NCI-H2107 treated with DMSO at 0.1 percent for 48 hours (cell line): ENCODE data around the gene SAMD4A.

Source experiments
- DNase-seq: peaks from one replicate; lab custom pipeline; 2025; ENCODE audit not compliant: unreplicated experiment; lab: John Stamatoyannopoulos, UW

Gene SAMD4A

DNA sequence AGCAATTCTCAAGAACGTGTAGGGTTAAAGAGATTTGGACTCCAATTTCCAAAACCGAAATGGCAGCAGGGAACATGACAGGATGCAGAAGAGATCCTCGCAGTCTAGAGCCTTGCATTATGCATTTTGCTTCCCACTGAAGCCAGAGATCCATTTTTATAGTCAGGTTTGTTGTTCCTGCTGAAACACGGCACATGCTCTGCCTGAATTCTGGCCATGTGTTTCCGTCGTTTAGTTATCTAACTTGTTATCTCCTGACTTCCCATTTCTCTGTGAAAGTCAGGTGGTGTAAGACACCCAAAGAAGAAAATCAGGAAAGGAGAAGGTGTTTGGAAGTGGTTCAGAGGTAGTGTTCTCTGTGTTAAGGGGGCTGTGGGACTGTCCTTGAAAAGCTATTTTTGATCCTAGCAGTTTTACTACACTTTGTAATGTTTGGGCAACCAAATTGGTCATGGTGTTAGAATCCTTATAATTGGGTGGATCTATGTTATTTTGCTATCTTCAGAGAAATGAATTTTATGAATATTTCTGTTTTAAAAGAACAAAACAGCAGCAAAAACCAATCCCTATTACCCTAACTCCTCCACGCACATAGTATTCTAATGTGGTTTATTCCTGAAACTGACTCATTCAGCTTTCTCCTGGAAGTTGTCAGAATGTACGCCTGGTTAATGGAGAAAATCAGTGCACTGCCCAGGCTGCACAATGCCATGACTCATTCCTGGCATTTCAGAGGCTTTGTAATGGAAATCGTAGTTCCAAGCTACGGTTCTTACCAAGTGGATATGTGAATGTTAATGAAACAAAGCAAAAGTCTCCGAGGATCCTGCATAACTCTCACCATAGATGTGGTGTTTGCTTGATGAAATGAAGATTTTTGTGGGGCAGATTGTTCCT, 110.1 kb downstream of the SAMD4A start:
- no peak for DNase-seq

DNA sequence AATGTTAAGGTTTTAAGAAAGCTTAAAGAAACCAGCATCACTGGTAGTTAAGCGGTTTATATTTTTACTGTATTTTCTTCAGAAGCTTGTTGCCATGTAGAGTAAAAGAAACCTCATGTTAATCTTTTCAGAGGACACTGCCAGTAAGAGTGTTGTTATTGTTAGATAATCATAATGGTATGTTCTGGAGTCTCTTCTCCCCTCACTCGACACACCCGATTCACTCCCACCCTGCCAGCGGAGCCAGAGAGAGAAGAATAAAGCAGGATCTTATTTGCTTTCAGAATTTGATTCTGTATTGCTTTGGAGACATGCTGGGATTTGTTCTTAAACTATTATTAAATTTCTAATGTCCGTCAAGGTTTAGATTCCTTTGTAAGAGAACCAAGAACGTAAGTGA, 113.7 kb downstream of the SAMD4A start:
- DNase-seq: no peak

DNA sequence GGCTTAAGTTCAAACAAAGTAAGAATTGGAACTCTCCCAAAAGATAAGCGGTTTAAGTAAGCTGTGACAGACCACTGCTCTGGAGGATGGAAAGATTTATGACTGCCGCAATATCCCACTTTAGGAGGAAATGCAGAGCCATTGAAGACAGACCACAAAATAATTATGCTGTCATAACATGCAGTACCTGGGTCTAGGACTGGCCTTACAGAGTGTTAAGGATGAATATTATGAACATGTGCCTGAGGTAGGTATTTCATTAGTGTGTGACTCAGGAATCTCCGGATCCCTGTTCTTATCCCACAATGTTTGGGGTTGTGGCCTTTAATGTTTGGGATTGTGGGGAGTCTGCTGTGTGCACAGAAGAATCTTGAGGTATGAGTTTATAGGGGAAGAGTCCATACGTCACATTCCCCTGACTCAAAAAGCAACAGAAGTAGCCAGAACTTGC, 114.9 kb downstream of the SAMD4A start:
- no peak for DNase-seq

DNA sequence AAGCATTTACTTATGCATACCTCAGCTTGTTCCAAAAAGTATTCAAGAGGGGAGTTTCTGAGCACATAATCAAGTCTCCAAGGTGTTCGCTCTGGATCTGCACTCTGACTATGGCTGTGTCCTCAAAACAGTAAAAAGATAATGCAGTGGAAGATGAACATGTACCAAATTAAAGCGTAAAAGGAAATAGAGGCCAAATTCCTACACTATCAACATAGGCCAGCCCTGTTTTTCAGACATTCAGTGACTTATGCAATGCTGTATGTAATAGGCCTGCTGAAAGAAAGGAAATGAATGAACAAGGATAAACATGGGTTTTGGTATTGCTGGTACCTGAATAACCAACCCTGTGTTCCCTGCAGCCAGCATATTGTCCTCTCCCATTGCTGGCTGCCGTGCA, 115.7 kb downstream of the SAMD4A start:
- no peak for DNase-seq

DNA sequence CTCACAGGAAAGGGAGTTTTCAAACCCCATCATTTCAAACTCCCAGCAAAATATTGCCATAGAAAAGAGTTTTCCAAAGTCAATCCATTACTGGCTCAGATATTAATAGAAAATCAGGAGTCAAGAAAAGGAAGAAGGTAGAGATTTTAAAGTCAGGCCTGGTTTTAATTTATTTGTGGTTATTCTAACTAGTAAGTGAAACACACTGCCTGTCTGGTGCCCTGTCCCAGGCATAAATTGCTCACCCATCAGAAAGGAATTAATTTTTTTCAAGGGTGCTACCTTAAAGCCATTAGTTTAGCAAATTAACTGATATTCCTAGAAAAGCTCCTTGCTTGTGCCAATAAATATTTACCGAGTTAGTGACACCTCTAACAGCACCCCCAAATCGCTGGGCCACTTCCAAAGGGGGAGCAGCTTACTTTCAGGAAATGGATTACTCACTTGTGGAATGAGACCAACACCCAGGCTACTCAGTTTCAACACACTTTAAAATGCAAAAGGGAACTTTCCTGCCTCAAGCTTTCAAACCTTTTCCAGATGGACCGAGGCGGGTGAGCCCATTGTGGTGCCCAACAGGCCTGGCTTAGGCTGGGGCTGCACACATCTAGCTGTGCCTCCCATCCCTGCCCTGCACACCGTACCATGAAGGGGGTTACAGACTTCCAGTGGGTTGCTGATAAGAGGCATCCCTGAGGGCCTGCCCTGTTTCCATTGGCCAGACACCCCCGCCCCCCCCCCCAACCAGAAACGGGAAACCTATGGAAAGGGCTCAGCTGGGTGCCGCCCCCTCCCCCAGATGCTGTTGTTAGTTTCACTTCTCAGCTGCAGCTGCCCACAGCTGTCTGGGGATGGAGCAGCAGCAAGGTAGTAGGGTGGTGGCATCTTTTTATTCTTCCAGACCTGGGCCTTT, 117.2 kb downstream of the SAMD4A start:
- no peak for DNase-seq

DNA sequence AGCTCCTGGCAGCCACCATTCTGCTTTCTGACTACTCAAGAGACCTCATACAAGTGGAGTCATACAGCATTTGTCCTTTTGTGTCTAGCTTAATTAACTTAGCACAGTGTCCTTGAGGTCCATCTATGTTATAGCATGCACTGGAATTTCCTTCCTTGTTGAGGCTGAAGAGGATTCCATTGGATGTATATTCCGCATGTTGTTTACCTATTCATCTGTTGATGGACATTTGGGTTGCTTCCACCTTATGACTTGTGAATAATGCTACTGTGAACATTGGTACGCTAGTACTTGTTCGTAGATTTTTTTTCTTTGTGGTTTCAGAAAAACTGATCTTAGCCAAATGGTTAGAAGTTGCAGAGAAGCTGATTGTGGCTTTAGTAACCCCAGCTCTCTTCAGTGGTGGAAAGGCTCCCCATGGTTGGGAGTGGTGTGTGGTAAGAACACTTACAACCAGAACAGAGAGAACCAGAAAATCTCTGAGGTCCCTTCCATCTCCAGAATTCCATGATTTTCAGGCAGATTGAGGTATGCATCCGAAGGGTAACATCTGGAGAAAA, 118.4 kb downstream of the SAMD4A start:
- DNase-seq: no peak

DNA sequence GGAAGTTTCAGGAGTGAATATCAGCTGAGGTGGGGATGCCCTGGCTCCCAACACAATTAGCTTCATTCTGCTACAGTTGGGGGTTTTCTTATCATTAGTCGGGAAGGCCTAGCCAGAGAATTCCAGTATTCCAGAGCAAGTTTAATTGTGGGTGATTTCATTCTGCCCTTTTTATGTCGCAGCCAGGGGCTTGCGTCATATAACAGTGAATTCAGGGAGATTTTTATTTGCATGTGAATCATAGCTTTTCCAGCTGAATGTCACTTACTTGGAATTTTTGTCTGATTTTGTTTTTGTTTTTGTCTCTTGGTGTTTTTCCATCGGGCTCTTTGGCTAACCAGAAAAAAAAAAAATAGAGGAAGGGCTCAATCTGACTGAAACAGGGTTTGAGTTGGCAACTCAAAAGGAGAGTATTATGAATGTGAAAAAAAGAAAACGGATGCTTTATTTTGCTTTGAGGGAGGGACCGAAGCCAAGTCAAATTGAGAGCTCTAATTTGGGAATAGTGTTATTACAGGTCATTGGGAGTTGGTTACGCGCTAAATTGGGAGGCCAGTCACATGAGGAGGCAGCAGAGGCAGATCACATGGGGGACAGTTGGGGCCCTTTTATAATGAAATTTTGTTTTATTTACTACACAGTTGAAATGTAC, 119.4 kb downstream of the SAMD4A start:
- DNase-seq: no peak

DNA sequence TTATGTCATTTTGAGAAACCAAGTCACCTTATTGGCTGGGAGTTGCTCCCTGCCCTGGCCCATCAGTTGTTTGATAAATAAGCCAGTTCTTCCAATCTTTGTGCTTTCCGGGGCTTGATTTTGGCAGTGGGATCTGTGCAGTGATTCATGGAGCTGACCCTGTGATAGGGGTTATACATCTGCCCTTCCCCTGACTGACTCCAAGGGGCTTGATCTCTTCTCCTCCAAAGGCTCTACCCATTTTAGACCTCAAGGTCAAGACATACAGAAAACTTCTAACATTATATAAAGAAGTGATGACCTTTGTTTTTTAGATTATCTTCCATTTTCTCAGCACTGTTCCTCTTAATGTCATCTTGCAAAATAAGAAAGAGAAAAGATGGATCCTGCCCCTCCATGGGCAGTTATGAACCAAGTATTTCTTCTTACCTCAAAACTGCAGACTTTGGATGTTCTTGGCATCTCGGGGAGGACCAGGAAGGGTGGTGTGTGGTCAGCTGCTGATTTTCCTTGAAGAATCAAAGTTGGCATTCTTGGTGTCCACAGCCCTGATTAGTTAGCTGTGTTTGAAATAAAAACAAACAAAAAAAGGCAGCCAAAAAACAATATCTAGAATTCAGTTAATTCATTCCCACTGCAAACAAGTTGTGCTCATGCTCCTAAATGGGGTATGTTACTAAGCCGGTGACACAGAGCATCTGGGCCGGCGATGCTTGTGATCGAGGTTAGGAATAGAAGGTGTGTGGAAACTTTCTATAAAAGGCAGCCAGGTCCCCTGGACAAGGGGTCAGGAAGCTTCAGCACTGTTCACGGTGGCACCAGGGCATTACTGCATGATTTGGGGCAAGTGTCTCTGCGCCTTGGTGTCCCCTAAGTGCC, 120.2 kb downstream of the SAMD4A start:
- DNase-seq: no peak

DNA sequence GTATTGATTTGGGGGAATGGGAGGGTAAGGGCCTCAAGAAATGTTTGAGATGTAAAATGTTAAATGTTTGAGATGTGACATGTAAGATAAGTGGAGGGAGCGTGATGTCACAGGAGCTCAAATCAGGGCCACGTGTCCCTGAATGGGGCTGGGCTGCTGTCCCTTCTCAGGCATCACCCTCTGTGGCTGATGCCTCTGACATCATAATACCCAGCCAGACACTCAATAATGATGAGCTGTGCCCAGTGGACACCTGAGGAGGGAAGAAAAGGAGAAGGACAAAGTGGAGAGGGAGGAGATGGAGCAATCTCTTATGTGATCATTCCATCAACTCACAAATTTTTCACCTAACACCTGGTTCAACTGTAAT, 120.8 kb downstream of the SAMD4A start:
- DNase-seq: no peak

DNA sequence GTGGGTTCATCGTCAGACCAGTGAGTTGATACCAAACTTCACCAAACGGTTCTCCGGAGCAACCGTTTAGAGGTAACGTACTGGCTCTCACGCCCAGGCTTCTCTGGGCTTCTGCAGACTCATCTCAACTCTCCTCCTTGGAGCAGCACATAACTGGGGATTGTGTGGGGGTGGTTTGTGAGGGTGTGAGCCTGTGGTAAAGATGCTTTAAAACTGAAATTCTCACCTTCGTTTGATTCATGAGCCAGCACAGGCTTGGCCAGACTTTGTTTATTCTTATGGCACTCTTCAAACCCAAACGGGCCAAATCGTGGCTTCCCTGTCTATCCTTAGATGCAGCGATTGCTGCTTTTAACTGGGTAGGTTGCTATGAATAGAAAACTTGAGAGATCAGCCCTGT, 121.3 kb downstream of the SAMD4A start:
- DNase-seq: no peak

DNA sequence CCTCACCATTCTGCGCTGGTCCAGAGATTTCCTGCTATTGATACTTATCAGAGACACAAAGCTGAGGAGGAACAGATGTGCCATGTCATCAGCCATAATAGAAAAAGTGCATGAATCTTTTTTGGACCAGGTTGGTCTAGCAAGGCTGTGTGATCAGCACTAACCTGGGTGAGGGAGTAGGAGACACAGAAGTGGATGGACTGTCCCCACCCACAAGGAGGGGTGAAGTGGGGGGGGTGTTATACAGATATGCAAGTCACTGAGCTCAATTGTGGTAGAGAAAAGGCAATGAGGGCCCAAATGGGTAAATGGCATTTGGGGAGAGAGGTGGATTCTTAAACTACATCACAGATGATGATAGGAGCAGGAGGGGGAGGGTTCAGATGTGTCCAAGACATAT, 123.0 kb downstream of the SAMD4A start:
- no peak for DNase-seq

DNA sequence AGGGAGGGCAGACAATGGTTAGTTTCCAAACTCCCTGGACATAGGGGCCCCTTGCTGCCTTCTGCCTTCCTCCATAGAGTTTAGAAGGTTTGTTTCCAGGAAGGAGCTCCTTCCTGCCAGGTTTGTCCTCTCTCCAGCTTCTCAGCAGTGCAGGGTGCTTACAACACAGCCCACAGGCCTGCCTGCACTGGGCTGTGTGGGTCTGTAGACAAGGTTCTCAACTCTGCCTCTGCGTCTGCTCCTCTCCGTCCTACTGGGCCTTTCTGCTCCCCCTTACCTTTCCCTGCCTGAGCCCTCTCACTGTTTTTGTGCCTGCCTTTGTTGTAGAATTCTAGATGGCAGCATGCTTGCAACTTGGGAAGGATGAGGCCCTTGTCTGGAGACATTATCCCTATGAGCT, 124.0 kb downstream of the SAMD4A start:
- no peak for DNase-seq

DNA sequence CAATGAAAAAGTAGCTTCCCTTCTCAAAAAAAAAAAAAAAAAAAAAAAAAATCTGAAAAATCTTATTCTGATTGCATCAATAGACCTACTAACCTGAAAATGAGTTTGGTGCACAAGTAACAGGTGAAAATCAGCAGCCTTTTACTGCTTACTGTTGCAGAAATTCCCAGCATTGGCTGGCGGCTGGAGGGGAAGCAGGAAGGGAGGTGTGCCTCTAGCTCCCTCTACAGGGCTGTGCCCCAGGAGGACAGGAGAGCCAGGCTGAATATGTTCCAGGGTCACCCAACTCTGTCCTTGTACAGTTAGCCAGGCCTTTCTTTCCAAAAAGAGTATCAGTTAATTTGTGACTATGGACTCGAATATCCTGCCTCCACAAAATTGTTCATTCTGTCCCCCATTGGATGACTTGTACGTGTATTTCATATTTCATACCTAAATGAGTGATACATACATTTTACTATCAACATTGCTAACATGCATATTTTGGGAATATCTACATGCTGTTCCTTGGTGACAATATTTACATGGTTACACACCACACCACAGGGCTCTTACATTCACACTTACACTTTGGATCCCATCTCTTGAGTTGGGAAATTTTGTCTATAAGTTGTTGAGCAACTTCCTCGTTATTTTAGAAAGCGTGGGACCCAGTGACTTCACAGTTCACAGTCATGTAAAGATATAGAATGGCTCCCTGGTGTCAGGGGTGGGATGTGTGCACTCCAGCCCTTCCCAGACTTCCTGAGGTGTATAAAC, 124.8 kb downstream of the SAMD4A start:
- peak; percentile 27 for DNase-seq

DNA sequence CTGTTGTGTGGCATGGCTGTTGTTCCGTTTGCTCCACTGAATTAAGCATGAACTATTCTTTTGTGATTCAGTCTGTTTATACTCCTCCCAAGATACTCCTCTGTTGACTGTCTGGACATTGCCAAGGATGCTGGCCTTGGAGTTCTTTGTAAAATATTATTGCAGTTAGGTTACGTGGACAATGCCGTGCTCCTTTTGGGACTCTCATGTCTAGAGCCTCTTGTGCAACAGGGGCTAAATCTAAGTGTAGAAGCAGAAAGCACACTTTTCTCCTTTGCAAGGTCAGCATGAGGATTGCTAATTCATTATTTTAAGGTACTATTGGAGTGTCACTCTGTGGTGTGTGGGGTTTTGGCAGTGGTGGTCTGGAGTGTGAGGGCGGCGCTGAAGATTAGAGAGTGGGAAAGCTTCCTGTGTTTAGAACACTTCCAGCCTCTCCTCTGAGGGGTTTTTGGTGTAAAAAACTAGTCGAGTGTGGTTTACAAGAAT, 125.4 kb downstream of the SAMD4A start:
- DNase-seq: no peak

DNA sequence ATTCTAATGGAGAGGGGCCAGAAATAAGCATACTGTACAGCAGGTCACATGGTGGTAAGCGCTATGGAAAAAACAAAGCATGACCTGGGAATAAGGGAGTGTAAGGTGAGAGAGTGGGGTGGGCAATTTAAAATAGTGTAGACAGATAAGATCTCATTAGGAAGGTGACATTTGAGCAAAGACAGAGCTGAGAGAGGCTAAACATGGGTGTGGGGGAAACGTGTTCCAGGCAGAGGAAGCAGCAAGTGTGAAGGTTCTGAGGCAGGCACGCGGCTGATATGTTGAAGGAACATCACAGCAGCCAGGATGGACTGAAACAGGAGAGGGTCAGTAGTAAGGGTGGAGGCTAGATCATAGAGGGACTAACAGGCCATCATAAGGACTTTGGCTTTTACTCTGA, 126.8 kb downstream of the SAMD4A start:
- DNase-seq: no peak

DNA sequence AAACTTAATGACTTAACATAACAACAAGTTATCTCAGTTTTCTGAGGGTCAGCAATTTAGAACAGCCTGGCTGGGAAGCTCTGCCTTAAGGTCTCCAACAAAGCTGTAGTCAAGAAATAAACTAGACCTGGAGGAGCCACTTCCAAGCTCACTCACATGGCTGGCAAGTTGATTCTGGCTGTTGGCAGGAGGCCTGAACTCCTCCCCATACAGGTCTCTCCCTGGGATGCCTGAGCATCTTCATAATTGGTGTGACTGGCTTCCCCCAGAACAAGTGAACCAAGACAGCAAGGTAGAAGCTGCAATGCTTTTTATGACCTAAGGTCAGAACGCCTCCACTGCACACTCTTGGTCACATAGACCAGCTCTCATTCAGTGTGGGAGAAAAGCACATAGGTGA, 128.3 kb downstream of the SAMD4A start:
- DNase-seq: no peak

DNA sequence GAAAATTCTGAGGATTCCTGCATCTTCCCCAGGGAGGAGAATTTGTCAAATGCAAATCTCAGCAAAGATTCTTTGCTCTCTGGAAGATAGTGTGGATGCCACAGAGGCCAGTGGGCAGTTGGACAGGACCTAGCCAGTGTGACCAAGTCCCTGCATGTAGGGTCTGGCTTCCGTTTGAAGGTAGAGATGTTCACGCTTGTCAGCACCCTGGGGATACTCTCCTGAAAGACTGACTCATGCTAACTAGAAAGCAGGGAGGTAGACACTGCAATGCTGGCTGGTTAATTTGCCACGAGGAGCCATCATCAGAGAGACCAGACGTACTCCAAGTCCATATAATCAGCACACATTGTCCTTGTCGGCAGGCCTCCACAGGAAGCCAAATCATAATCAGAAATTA, 130.1 kb downstream of the SAMD4A start:
- DNase-seq: no peak

DNA sequence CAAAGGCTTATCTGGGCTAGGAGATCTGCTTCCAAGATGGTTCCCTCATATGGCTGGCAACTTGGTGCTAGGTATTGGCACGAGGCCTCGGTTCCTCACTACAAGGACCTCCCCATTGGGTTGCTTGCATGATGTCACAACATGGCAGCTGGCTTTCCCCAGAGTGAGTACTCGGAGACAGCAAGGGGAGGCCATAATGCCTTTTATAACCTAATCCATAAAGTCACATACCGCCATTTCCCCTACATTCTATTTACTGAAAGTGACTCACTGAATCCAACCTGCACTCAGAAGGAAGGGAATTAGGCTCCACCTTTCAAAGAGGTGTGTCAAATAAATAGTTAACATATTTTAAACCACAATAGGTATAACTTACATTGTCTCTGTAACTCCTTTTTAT, 130.9 kb downstream of the SAMD4A start:
- DNase-seq: no peak

DNA sequence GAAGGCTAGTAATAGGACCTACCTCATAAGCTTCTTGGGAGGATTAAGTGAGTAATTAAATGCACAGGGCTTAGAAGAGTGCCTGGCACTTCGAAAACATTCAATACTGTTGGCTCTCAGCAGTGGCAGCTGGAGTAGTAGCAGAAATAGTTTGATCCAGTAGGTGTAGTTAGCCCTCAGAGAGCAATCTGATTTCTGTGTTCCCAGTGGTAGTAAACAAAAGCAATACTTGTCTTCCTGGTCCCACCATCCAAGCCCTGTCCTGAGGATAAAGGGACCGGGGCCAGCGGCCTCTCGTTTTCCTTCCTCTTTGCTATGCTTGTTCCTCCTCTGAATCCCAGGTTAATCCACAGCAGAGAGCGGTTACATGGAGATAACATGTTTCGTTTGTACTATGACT, 131.6 kb downstream of the SAMD4A start:
- DNase-seq: no peak
